CD4-positive, CD25-positive, alpha-beta regulatory T cell (primary cell): ENCODE data around the gene KRT33B. TPM values are rescaled to one million over a fixed set of nuclear protein-coding genes. Genes with fewer than 3 reads are reported as not detected.
"Not testable (repeated sequence)": the region's sequence is repeated elsewhere in the genome, so short reads cannot be mapped to it uniquely, and the experiment has no call there.

Experiments used
- ATAC-seq, 2 donors: fragments of 150-1000 bp; cut with Tn5 transposase; one replicate each; pipeline ENCODE4 v1.10.0; 2021; ENCODE audit warnings: low read depth in 2 of 2, moderate number of reproducible peaks in 2 of 2, moderate library complexity in 1 of 2
- DNase-seq, 3 donors: peaks; one replicate each; pipeline versions ENCODE4 v3.0.0 to v3.0.0-alpha.2; 2012 to 2022; ENCODE audit warnings: mixed read lengths in 1 of 3
- H3K27ac ChIP-seq: one replicate; pipeline ENCODE4 v1.7.0; 2013; ENCODE audit warnings: mild to moderate bottlenecking, low read length; ENCODE audit not compliant: insufficient read depth, poor library complexity, severe bottlenecking
- H3K27me3 ChIP-seq: one replicate; pipeline ENCODE4 v1.7.0; 2013; ENCODE audit warnings: low read length; ENCODE audit not compliant: control insufficient read depth, insufficient read depth
- H3K36me3 ChIP-seq: one replicate; pipeline ENCODE4 v1.7.0; 2013; ENCODE audit warnings: mild to moderate bottlenecking, low read length, moderate library complexity; ENCODE audit not compliant: control insufficient read depth, insufficient read depth
- H3K4me1 ChIP-seq: 2 replicates; pipeline ENCODE4 v1.7.0; 2013; ENCODE audit warnings: mild to moderate bottlenecking, low read length; ENCODE audit not compliant: insufficient read depth, control insufficient read depth, poor library complexity, severe bottlenecking
- H3K4me3 ChIP-seq: one replicate; pipeline ENCODE4 v1.7.0; 2013; ENCODE audit warnings: low read depth, mild to moderate bottlenecking, low read length, moderate library complexity
- H3K9me3 ChIP-seq, 2 experiments: 1 replicate in 1 of 2; 2 replicates in 1 of 2; pipeline ENCODE4 v1.7.0; 2013; ENCODE audit warnings: low read length in 2 of 2, mild to moderate bottlenecking in 1 of 2, moderate library complexity in 1 of 2; ENCODE audit not compliant: control insufficient read depth in 2 of 2
- H3K27ac Mint-ChIP-seq, 3 donors: one replicate each; pipeline ENCODE4 v1.8.0; 2020 to 2022; ENCODE audit warnings: mild to moderate bottlenecking in 3 of 3, mixed read lengths in 3 of 3, moderate library complexity in 2 of 3
- H3K27me3 Mint-ChIP-seq: one replicate; pipeline ENCODE4 v1.8.0; 2022; ENCODE audit warnings: mild to moderate bottlenecking, mixed read lengths
- H3K36me3 Mint-ChIP-seq: one replicate; pipeline ENCODE4 v1.8.0; 2020; ENCODE audit warnings: mixed read lengths
- H3K4me1 Mint-ChIP-seq, 4 donors: one replicate each; pipeline ENCODE4 v1.8.0; 2020 to 2022; ENCODE audit warnings: mixed read lengths in 4 of 4, mild to moderate bottlenecking in 1 of 4
- H3K4me3 Mint-ChIP-seq, 4 donors: one replicate each; pipeline ENCODE4 v1.8.0; 2020 to 2022; ENCODE audit warnings: mild to moderate bottlenecking in 4 of 4, mixed read lengths in 4 of 4, moderate library complexity in 3 of 4
- H3K9me3 Mint-ChIP-seq, 7 donors: one replicate each; pipeline ENCODE4 v1.8.0; 2020 to 2022; ENCODE audit warnings: mixed read lengths in 7 of 7, mild to moderate bottlenecking in 3 of 7, moderate library complexity in 2 of 7
- polyA plus RNA-seq, 4 donors: library from polyadenylated mRNA; unstranded; fragments of 300-500 nt; fragmentation: Illumina TruSeq; gene quantifications; one replicate each; pipeline ENCODE4 v1.2.3, GENCODE V29; 2021
- total RNA-seq: library from RNA; stranded (reverse); gene quantifications from one replicate; pipeline ENCODE4 v1.2.3, GENCODE V29; 2022

The KRT33B gene
- total and polyA plus RNA-seq, 5 donors from 2014 or later, result not detected

- no peak overlapping the region for H3K4me3 Mint-ChIP-seq
- ATAC-seq (no peak), DNase-seq (no peak)
- H3K27me3 Mint-ChIP-seq, result peaks cover 10% of the 10 kb centered on the region
- Histone ChIP-seq H3K4me1 (no peaks in the 10 kb centered on the region), H3K4me3 (no peak overlapping the region), H3K27ac (no peak overlapping the region), H3K27me3 (no peaks in the 10 kb centered on the region), H3K36me3 (no peaks in the 10 kb centered on the region), H3K9me3 (no peaks in the 10 kb centered on the region)
- no peaks in the 10 kb centered on the region for H3K36me3 Mint-ChIP-seq
- peaks cover 0 to 9% (median 3%) of the 10 kb centered on the region in 4 donors for H3K4me1 Mint-ChIP-seq
- no peaks in the 10 kb centered on the region for H3K9me3 Mint-ChIP-seq
- H3K27ac Mint-ChIP-seq, result peak overlapping the region in 1 of 3 donors; percentile 79
Measured at GRCh38 chr17:41402161-41402560, 32.5 kb upstream of the KRT33B start.

DNA sequence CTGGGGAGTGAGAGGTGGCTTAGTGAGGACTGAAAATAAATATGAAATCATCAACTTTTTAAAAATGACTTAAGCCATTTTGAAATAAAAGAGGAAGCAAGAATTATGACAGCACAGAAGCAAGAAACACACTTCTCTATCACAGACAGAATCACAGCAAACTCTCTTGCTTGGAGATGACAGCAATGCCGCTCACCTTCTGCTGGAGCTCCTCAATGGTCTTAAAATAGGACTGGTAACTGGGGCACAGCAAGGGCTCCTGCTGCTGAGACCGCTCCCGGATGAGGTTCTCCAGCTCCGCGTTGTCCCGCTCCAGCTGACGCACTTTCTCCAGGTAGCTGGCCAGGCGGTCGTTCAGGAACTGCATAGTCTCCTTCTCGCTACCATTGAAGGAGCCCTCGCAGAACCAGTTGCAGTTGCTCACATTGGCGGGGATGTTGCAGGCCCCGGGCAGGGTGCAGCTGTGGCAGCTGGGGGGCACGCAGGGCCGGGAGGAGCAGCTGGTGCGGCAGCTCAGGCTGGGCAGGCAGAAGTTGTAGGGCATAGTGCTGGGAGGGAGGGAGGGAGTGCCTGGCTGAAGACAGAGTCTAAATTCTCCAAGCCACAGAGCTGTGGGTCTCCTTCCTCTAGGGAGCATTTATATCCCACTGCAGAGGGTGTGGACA is 27.5 kb upstream of the KRT33B start, which contains the start of gene KRT31:
Gene KRT31 (minus strand): TSS at position 613 of the 665 bp plus-strand sequence. CDS start 69 bp downstream, at position 544.
- Mint-ChIP-seq H3K4me3 (no peak within 1 kb of the TSS), H3K36me3 (no peaks in the 10 kb centered on the region), H3K9me3 (peaks cover 0 to under 1% (median 0%) of the 10 kb centered on the region in 7 donors), H3K4me1 (peaks cover 0 to 4% (median 0%) of the 10 kb centered on the region in 4 donors), H3K27ac (no peak within 1 kb of the TSS), H3K27me3 (peaks cover 13% of the 10 kb centered on the region)
- no peak within 1 kb of the TSS for H3K27ac ChIP-seq
- no peaks in the 10 kb centered on the region for H3K9me3 ChIP-seq
- DNase-seq (no peak), ATAC-seq (no peak)
- no peaks in the 10 kb centered on the region for H3K36me3 ChIP-seq
- H3K27me3 ChIP-seq, result no peaks in the 10 kb centered on the region
- no peaks in the 10 kb centered on the region for H3K4me1 ChIP-seq
- no peak within 1 kb of the TSS for H3K4me3 ChIP-seq

DNA sequence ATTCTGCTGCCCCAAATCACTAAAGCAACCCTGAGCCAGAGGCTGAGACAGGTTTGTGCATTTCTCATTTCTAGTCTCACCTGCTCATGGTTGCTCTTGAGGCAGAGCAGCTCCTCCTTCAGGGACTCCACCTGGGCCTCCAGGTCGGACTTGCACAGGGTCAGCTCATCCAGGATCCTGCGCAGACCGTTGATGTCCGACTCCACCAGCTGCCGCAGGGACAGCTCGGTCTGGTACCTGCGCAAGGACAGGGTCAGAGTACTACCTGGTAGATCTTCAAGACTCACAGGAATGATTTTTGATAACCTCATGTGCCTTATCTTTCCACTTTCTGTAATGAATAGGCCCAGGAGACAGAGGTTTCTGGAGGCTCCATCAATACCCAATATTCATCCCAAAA is 26.7 kb upstream of the KRT33B start:
- no peak overlapping the region for H3K4me3 Mint-ChIP-seq
- H3K27me3 Mint-ChIP-seq, result peaks cover 20% of the 10 kb centered on the region
- Histone ChIP-seq H3K27ac (no peak overlapping the region), H3K36me3 (no peaks in the 10 kb centered on the region), H3K4me1 (no peaks in the 10 kb centered on the region), H3K4me3 (no peak overlapping the region), H3K9me3 (no peaks in the 10 kb centered on the region), H3K27me3 (peaks cover 2% of the 10 kb centered on the region)
- peak overlapping the region in 1 of 3 donors; percentile 70 for H3K27ac Mint-ChIP-seq
- H3K4me1 Mint-ChIP-seq, result peaks cover 0 to 4% (median 0%) of the 10 kb centered on the region in 4 donors
- ATAC-seq, result no peak
- no peaks in the 10 kb centered on the region for H3K36me3 Mint-ChIP-seq
- no peak for DNase-seq
- peaks cover 0 to 2% (median 0%) of the 10 kb centered on the region in 7 donors for H3K9me3 Mint-ChIP-seq

GRCh38 chr17:41395611-41396010 is 26.0 kb upstream of the KRT33B start:
- Histone ChIP-seq H3K36me3 (no peaks in the 10 kb centered on the region), H3K9me3 (no peaks in the 10 kb centered on the region), H3K27me3 (peaks cover 5% of the 10 kb centered on the region), H3K4me1 (no peaks in the 10 kb centered on the region), H3K27ac (no peak overlapping the region), H3K4me3 (no peak overlapping the region)
- H3K4me3 Mint-ChIP-seq, result no peak overlapping the region
- no peaks in the 10 kb centered on the region for H3K36me3 Mint-ChIP-seq
- H3K27ac Mint-ChIP-seq, result no peak overlapping the region
- peaks cover 0 to 4% (median 0%) of the 10 kb centered on the region in 4 donors for H3K4me1 Mint-ChIP-seq
- DNase-seq, result no peak
- peaks cover 21% of the 10 kb centered on the region for H3K27me3 Mint-ChIP-seq
- ATAC-seq, result no peak
- peaks cover 0 to 2% (median 0%) of the 10 kb centered on the region in 7 donors for H3K9me3 Mint-ChIP-seq

DNA sequence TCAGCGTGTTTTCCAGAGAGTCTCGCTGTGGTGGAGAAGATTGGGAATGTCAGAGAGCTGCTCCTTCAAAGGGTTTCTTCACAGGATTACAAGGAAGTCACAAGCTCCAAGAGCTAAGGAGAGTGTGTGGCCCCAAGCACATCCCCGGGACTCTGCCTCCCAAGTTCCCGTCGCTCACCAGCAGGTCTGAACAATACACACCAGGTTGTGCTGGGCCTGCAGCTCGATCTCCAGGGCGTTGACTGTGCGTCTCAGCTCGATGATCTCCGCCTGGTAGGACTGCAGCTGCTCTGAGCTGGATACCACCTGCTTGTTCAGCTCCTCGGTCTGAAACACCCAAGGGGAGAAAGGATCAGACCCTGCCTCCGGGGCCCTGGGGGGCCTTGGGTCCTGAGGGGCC is 25.4 kb upstream of the KRT33B start:
- H3K9me3 ChIP-seq, H3K4me1 ChIP-seq, H3K36me3 ChIP-seq, ATAC-seq, DNase-seq, H3K4me3 ChIP-seq, H3K36me3 Mint-ChIP-seq, H3K27ac Mint-ChIP-seq, H3K4me3 Mint-ChIP-seq, H3K9me3 Mint-ChIP-seq, H3K27me3 ChIP-seq, H3K27ac ChIP-seq, H3K4me1 Mint-ChIP-seq: not testable (repeated sequence)
- peaks cover 21% of the 10 kb centered on the region for H3K27me3 Mint-ChIP-seq

GRCh38 chr17:41394254-41394996 is 24.8 kb upstream of the KRT33B start:
- no peak overlapping the region for H3K4me3 ChIP-seq
- no peaks in the 10 kb centered on the region for H3K36me3 ChIP-seq
- Mint-ChIP-seq H3K27ac (no peak overlapping the region), H3K36me3 (no peaks in the 10 kb centered on the region), H3K4me1 (peaks cover 0 to 2% (median 0%) of the 10 kb centered on the region in 4 donors), H3K9me3 (peaks cover 0 to 2% (median 0%) of the 10 kb centered on the region in 7 donors), H3K4me3 (no peak overlapping the region), H3K27me3 (peaks cover 21% of the 10 kb centered on the region)
- DNase-seq, result no peak
- H3K9me3 ChIP-seq, result no peaks in the 10 kb centered on the region
- no peak overlapping the region for H3K27ac ChIP-seq
- H3K27me3 ChIP-seq, result peaks cover 5% of the 10 kb centered on the region
- ATAC-seq, result no peak
- H3K4me1 ChIP-seq, result no peaks in the 10 kb centered on the region

DNA sequence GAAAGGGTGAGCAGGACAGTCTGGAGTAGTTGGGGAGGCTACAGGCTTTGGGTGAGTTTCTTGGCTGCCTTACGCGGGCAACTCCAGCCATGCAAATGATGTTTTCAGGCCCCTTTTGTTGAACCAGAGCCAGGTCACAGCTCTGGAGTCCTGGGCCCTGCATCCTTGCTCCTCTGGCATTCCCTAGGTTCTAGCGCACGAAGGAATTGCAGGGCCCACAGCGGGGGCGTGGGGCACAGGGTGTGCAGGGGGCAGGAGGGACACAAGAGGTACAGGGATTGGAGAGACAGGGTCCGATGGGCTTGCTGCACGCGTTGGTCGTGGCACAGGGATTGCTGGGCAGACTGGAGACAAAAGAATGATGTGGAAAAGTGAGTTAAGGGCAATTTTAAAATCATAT is 24.2 kb upstream of the KRT33B start:
- Mint-ChIP-seq H3K27ac (peak overlapping the region in 1 of 3 donors; percentile 88), H3K4me3 (no peak overlapping the region), H3K9me3 (peaks cover 0 to 4% (median 0%) of the 10 kb centered on the region in 7 donors), H3K4me1 (no peaks in the 10 kb centered on the region), H3K27me3 (peaks cover 21% of the 10 kb centered on the region), H3K36me3 (no peaks in the 10 kb centered on the region)
- ATAC-seq, result no peak
- Histone ChIP-seq H3K27ac (no peak overlapping the region), H3K9me3 (no peaks in the 10 kb centered on the region), H3K4me3 (no peak overlapping the region), H3K27me3 (peaks cover 5% of the 10 kb centered on the region), H3K4me1 (no peaks in the 10 kb centered on the region), H3K36me3 (no peaks in the 10 kb centered on the region)
- DNase-seq, result no peak
